HG02981 (cell line): ENCODE data around the gene SYF2.
"Not testable (repeated sequence)": the region's sequence is repeated elsewhere in the genome, so short reads cannot be mapped to it uniquely, and the experiment has no call there.

Experiments used
- ATAC-seq: cut with Tn5 transposase; IDR thresholded peaks from one replicate; pipeline ENCODE4 v1.9.1; 2021; ENCODE audit warnings: mild to moderate bottlenecking, moderate library complexity; ENCODE audit not compliant: unreplicated experiment

SYF2 gene

GRCh38 chr1:25209516-25209915, 22.8 kb downstream of the SYF2 start:
- no peak for ATAC-seq

DNA sequence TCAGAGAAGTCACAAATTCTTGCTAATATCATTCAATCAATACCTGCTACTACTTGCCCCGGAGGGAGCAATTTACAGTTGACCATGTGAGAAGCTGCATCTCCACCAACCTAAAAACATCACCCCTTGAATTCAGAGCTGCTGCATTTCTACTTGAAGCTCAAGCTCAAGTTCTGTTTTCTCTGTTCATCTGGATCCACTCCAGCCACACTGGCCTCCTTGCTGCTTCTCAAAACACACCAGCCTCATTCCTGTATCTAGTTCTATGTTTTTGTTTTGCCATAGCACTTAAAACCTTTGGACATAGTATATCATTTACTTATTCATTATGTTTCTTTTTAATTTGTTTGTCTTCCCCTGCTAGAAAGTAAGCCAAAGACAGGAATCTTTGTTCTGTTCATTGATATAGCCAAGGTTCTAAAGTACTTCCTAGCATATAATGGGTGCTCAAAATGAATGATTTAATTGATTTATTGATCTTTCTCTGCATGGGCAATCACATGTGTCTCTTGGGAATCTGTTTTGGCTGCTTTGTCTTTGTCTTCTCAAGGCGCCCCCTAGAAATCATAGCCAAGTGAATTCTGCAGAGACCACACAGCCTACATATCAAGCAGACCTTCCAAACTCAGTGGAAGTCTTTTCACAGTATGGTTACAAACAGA, 23.6 kb downstream of the SYF2 start:
- no peak for ATAC-seq

- ATAC-seq = no peak
Measured at GRCh38 chr1:25208092-25208491, 24.2 kb downstream of the SYF2 start.

GRCh38 chr1:25206201-25206600, 26.1 kb downstream of the SYF2 start:
- no peak for ATAC-seq

GRCh38 chr1:25205786-25206185, 26.5 kb downstream of the SYF2 start:
- no peak for ATAC-seq

GRCh38 chr1:25204797-25205480, 27.4 kb downstream of the SYF2 start:
- no peak for ATAC-seq

- no peak for ATAC-seq
Measured at GRCh38 chr1:25201006-25201405, 31.3 kb downstream of the SYF2 start.

DNA sequence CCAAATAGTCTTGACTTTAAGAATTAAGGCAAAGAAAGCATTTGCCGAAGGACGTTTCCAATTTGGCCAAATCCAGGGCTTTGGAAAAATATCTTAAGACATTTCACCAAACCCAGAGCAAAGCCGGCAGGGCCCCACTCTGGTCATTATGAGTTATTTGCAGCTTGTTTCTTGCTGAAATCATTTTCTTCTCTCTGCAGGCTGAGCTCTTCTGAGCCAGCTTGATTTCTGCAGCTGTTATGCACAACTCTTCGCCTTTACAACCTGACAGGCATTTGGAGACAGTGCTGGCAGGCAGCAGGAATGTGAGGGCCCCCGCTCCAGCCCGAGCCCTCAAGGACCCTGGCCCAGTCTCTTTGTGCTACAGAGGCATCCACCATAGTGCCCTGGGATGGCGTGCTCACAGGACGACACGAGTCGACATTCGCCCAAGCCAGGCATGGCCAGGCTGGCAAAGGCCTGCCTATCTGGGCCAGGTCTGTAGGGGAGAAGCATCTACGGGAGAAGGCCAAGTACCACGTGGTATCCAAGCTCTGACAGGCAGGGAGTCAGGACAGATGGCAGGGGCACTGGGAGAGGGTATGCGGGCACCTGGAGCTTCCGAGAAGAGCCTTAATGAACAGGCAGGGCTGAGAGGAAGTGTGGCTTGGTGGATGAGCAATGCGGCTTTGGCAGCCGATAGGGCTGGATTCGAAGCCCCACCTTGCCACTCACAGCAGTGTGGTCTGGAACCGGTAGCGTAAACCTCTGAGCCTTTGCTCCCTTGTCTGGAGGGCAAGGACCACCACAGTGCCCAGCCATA, 32.3 kb downstream of the SYF2 start:
- ATAC-seq = no peak

DNA sequence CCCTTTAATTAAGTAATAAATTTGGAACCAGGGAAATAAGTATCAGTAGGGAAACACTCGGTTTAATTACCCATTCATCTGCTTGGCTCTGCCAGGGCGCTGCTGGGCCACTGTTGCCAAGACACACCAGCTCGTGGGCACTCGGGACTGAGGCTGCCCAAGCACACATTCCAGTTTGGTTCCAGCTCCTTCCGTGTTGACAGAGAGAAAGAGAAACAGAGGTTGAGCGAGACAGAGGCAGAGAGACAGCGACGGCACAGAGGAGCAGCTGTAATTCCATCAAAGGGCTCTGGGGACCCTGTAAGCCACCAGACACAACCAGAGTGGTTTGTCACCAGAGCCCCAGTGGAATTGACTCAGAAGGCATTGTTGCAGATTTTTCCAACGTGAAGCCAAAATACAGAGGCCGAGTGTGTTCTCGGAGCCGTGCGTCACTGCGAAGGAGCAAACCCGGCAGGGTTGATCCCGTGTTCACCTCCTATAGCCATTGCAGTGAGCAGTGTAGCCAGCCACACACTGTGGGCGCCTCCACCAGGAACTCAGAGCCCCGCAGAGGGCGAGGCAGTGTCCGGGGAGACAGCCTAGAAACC, 33.5 kb downstream of the SYF2 start:
- ATAC-seq = no peak

- ATAC-seq = no peak
Measured at GRCh38 chr1:25197982-25198662, 34.2 kb downstream of the SYF2 start.

DNA sequence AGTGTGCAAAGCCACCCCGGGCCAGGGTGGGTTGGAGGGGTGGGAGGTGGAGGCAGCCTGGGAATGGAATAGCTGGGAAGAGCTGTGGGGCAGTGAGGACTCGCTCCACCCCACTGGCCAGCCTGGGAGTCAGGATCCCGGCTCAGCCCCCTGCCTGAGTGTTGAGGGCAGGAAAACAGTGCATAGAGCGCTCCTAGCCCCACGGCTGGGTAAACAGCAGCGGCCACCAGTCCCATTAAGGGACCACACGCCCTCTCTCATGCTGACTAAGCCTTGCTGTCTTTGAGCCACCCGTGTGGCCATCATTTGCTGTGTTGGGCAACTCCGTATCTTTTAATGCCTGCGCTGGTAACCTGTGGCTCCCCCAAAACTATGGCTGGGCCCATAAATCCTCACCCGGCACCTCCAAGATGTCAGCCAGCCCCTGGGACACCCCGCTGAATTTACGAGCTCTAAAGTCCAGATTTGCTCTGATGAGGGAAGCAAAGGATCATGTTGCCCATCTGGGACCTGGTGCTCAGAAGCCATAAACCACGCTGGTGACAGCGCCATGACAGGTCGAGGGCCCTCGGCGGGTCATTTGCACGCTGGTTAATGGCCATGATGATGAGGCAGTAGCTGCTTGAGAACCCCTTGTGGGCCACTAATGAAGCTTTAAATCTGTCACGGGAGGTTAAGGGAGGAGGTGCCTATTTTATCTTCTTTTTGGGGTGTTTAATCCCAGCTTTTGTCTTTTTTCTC, 34.9 kb downstream of the SYF2 start:
- ATAC-seq = no peak

- no peak for ATAC-seq
Measured at GRCh38 chr1:25196830-25197229, 35.5 kb downstream of the SYF2 start.

- no peak for ATAC-seq
Measured at GRCh38 chr1:25195835-25196234, 36.5 kb downstream of the SYF2 start.

DNA sequence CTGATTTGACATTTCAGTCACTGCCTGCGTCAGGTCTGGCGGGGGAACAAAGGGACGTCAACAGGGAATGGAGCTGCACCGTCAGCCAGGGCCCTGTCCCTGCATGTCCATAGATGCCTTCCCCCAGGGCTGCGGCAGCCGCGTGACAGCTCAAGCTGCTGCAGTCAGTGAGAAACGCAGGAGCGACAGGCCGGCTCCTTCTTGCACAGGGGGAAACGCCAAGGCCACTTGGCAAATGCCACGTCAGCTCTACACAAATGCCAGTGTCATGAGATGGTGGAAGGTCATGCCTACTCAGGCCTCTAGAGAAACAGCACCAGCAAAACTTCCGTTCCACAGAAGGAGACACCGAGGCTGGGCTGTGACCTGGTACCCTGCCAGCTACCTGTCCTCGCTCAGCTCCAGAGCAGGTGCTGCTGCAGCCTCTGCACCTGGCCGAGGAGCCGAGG, 37.7 kb downstream of the SYF2 start:
- no peak for ATAC-seq

DNA sequence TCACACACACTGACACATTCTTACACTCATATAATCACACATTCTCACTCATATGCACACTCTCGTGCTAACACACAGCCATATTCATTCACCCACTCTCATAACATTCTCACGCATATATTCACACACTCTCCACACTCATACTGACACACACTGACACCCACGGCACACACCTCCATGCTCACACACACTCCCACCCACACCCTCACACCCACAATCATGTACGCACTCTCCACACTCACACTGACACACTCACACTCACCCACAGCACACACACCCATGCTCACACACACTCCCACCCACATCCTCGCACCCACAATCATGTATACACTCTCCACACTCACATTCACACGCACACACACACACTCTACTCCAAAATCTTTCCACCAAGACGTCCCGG, 38.2 kb downstream of the SYF2 start:
- ATAC-seq = no peak

DNA sequence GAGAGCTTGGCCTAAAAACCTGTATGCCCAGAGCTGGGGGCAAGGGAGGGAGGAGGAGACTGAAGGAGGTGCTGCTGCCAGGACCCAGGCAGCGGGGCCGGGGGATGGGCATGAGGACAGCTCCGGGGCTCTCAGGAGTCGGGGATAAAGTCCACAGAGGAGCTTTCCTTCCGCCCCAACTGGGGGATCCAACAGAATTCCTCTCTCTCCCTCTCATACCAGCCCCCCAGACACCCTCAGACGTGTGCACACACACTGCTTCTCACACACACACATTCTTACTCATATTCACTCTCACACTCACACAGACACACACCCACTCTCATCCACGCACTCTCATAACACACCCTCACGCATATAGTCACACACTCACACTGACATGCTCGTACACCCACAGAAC, 39.1 kb downstream of the SYF2 start:
- ATAC-seq = no peak

- ATAC-seq = no peak
Measured at GRCh38 chr1:25192154-25192553, 40.1 kb downstream of the SYF2 start.

DNA sequence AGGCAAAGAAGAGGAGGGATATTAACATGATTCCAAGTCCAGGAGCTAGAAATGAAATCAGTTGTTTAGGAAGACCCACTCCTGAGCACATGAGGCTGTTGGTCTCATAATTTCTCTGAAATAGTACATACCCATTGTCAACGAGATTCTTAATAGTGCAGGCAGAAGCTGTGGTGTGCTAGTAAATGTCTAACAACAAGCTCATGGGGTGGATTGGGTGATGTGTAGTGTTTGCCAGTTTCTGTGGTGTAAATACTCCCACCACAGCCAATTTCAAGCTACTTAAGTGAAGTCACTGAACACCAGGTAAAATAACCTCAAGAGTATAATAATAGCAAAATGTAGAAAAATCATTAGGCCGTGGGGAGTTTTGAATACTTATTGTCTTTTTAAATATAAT, 42.0 kb downstream of the SYF2 start:
- no peak for ATAC-seq

- ATAC-seq = not testable (repeated sequence)
Measured at GRCh38 chr1:25187904-25188303, 44.4 kb downstream of the SYF2 start.

- no peak for ATAC-seq
Measured at GRCh38 chr1:25187077-25187476, 45.2 kb downstream of the SYF2 start.
